ENCODE results near the gene HS3ST3A1.

- TF ChIP-seq JUNB (IDR thresholded peaks at IDR 0.05; ENCODE audit: unreplicated experiment) (no peak), EZH2phosphoT487 (IDR thresholded peaks at IDR 0.05; ENCODE audit: unreplicated experiment) (no peak), POLR2AphosphoS5 (IDR thresholded peaks at IDR 0.05; ENCODE audit: low read depth) (no peak), EZH2 (IDR thresholded peaks at IDR 0.05; ENCODE audit: low read depth, unreplicated experiment) (no peak), CREB1 (CRISPR knock-in tag; IDR thresholded peaks at IDR 0.05; ENCODE audit: low read depth) (no peak), ZNF331 (CRISPR knock-in tag; IDR thresholded peaks at IDR 0.05; ENCODE audit: low read depth) (no peak)
- TF ChIP-seq, protein P1, sequence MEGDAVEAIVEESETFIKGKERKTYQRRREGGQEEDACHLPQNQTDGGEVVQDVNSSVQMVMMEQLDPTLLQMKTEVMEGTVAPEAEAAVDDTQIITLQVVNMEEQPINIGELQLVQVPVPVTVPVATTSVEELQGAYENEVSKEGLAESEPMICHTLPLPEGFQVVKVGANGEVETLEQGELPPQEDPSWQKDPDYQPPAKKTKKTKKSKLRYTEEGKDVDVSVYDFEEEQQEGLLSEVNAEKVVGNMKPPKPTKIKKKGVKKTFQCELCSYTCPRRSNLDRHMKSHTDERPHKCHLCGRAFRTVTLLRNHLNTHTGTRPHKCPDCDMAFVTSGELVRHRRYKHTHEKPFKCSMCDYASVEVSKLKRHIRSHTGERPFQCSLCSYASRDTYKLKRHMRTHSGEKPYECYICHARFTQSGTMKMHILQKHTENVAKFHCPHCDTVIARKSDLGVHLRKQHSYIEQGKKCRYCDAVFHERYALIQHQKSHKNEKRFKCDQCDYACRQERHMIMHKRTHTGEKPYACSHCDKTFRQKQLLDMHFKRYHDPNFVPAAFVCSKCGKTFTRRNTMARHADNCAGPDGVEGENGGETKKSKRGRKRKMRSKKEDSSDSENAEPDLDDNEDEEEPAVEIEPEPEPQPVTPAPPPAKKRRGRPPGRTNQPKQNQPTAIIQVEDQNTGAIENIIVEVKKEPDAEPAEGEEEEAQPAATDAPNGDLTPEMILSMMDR (conservative IDR thresholded peaks at IDR 0.05; ENCODE audit: low read depth in 2 of 2) = no peak
- TF ChIP-seq, protein P2, sequence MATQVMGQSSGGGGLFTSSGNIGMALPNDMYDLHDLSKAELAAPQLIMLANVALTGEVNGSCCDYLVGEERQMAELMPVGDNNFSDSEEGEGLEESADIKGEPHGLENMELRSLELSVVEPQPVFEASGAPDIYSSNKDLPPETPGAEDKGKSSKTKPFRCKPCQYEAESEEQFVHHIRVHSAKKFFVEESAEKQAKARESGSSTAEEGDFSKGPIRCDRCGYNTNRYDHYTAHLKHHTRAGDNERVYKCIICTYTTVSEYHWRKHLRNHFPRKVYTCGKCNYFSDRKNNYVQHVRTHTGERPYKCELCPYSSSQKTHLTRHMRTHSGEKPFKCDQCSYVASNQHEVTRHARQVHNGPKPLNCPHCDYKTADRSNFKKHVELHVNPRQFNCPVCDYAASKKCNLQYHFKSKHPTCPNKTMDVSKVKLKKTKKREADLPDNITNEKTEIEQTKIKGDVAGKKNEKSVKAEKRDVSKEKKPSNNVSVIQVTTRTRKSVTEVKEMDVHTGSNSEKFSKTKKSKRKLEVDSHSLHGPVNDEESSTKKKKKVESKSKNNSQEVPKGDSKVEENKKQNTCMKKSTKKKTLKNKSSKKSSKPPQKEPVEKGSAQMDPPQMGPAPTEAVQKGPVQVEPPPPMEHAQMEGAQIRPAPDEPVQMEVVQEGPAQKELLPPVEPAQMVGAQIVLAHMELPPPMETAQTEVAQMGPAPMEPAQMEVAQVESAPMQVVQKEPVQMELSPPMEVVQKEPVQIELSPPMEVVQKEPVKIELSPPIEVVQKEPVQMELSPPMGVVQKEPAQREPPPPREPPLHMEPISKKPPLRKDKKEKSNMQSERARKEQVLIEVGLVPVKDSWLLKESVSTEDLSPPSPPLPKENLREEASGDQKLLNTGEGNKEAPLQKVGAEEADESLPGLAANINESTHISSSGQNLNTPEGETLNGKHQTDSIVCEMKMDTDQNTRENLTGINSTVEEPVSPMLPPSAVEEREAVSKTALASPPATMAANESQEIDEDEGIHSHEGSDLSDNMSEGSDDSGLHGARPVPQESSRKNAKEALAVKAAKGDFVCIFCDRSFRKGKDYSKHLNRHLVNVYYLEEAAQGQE (IDR thresholded peaks at IDR 0.05; ENCODE audit: unreplicated experiment) = no peak
- TF ChIP-seq, protein P3, sequence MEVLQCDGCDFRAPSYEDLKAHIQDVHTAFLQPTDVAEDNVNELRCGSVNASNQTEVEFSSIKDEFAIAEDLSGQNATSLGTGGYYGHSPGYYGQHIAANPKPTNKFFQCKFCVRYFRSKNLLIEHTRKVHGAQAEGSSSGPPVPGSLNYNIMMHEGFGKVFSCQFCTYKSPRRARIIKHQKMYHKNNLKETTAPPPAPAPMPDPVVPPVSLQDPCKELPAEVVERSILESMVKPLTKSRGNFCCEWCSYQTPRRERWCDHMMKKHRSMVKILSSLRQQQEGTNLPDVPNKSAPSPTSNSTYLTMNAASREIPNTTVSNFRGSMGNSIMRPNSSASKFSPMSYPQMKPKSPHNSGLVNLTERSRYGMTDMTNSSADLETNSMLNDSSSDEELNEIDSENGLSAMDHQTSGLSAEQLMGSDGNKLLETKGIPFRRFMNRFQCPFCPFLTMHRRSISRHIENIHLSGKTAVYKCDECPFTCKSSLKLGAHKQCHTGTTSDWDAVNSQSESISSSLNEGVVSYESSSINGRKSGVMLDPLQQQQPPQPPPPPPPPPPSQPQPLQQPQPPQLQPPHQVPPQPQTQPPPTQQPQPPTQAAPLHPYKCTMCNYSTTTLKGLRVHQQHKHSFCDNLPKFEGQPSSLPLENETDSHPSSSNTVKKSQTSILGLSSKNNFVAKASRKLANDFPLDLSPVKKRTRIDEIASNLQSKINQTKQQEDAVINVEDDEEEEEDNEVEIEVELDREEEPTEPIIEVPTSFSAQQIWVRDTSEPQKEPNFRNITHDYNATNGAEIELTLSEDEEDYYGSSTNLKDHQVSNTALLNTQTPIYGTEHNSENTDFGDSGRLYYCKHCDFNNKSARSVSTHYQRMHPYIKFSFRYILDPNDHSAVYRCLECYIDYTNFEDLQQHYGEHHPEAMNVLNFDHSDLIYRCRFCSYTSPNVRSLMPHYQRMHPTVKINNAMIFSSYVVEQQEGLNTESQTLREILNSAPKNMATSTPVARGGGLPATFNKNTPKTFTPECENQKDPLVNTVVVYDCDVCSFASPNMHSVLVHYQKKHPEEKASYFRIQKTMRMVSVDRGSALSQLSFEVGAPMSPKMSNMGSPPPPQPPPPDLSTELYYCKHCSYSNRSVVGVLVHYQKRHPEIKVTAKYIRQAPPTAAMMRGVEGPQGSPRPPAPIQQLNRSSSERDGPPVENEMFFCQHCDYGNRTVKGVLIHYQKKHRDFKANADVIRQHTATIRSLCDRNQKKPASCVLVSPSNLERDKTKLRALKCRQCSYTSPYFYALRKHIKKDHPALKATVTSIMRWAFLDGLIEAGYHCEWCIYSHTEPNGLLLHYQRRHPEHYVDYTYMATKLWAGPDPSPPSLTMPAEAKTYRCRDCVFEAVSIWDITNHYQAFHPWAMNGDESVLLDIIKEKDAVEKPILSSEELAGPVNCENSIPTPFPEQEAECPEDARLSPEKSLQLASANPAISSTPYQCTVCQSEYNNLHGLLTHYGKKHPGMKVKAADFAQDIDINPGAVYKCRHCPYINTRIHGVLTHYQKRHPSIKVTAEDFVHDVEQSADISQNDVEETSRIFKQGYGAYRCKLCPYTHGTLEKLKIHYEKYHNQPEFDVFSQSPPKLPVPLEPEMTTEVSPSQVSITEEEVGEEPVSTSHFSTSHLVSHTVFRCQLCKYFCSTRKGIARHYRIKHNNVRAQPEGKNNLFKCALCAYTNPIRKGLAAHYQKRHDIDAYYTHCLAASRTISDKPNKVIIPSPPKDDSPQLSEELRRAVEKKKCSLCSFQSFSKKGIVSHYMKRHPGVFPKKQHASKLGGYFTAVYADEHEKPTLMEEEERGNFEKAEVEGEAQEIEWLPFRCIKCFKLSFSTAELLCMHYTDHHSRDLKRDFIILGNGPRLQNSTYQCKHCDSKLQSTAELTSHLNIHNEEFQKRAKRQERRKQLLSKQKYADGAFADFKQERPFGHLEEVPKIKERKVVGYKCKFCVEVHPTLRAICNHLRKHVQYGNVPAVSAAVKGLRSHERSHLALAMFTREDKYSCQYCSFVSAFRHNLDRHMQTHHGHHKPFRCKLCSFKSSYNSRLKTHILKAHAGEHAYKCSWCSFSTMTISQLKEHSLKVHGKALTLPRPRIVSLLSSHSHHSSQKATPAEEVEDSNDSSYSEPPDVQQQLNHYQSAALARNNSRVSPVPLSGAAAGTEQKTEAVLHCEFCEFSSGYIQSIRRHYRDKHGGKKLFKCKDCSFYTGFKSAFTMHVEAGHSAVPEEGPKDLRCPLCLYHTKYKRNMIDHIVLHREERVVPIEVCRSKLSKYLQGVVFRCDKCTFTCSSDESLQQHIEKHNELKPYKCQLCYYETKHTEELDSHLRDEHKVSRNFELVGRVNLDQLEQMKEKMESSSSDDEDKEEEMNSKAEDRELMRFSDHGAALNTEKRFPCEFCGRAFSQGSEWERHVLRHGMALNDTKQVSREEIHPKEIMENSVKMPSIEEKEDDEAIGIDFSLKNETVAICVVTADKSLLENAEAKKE (CRISPR knock-in tag; IDR thresholded peaks at IDR 0.05) = no peak
Observed at GRCh38 chr17:13563866-13564265, 37.9 kb downstream of the HS3ST3A1 start.
